Measurements from ENCODE around the gene CENPE. TPM values are rescaled to one million over a fixed set of nuclear protein-coding genes. Genes with fewer than 3 reads are reported as not detected.

Gene CENPE
- total and polyA plus RNA-seq, 8 donors: 2.5 to 34.4 (median 12.0) TPM

GRCh38 chr4:103098756-103099440, 99.2 kb downstream of the CENPE start:
- ATAC-seq (peak; percentile 53), DNase-seq (peak in 2 of 4 donors; percentile 10 to 32)
- Histone ChIP-seq H3K36me3 (no peaks in the 10 kb centered on the region), H3K27me3 (no peaks in the 10 kb centered on the region), H3K27ac (peak overlapping the region; percentile 56 to 81), H3K4me3 (peak overlapping the region; percentile 25 to 46), H3K9me3 (no peaks in the 10 kb centered on the region), H3K4me1 (peaks cover 0 to 11% of the 10 kb centered on the region in 2 donors)
- no peak for TF ChIP-seq CTCF (IDR thresholded peaks at IDR 0.05)
- intact Hi-C loops (cut with DNase I): no loop called here

- Histone ChIP-seq H3K4me1 (peaks cover 0 to 11% of the 10 kb centered on the region in 2 donors), H3K4me3 (peak overlapping the region in 1 of 2 donors; percentile 46), H3K36me3 (no peaks in the 10 kb centered on the region), H3K9me3 (no peaks in the 10 kb centered on the region), H3K27me3 (no peaks in the 10 kb centered on the region), H3K27ac (no peak overlapping the region)
- ATAC-seq: no peak
- intact Hi-C loops (cut with DNase I): no loop called here
- DNase-seq: no peak
- TF ChIP-seq CTCF (IDR thresholded peaks at IDR 0.05): no peak
These were observed 99.8 kb downstream of the CENPE start for GRCh38 chr4:103098341-103098740.

- Histone ChIP-seq H3K9me3 (no peaks in the 10 kb centered on the region), H3K4me1 (peaks cover 0 to 11% of the 10 kb centered on the region in 2 donors), H3K4me3 (no peak overlapping the region), H3K36me3 (no peaks in the 10 kb centered on the region), H3K27me3 (no peaks in the 10 kb centered on the region), H3K27ac (no peak overlapping the region)
- no peak for TF ChIP-seq CTCF (IDR thresholded peaks at IDR 0.05)
- ATAC-seq (no peak), DNase-seq (no peak)
- intact Hi-C loops (cut with DNase I): no loop called here
These were observed 101.0 kb downstream of the CENPE start for GRCh38 chr4:103097112-103097511.

- H3K27ac ChIP-seq: no peak overlapping the region
- no peaks in the 10 kb centered on the region for H3K27me3 ChIP-seq
- TF ChIP-seq CTCF (IDR thresholded peaks at IDR 0.05): no peak
- intact Hi-C loops (cut with DNase I): no loop called here
- ATAC-seq (no peak), DNase-seq (no peak)
- H3K4me3 ChIP-seq: no peak overlapping the region
- peaks cover 0 to 11% of the 10 kb centered on the region in 2 donors for H3K4me1 ChIP-seq
- H3K36me3 ChIP-seq: peaks cover 0 to 9% of the 10 kb centered on the region in 2 donors
- no peaks in the 10 kb centered on the region for H3K9me3 ChIP-seq
These were observed 103.1 kb downstream of the CENPE start for GRCh38 chr4:103095080-103095479.

- DNase-seq (no peak), ATAC-seq (no peak)
- intact Hi-C loops (cut with DNase I): no loop called here
- Histone ChIP-seq H3K27ac (no peak overlapping the region), H3K4me3 (no peak overlapping the region), H3K36me3 (peaks cover 0 to 34% of the 10 kb centered on the region in 2 donors), H3K4me1 (no peaks in the 10 kb centered on the region), H3K27me3 (no peaks in the 10 kb centered on the region), H3K9me3 (no peaks in the 10 kb centered on the region)
- no peak for TF ChIP-seq CTCF (IDR thresholded peaks at IDR 0.05)
These were observed 105.9 kb downstream of the CENPE start for GRCh38 chr4:103092245-103092644.
